NT2/D1 (cell line): ENCODE measurements around the gene GALNT18.

Source experiments
- SUZ12 ChIP-seq: IDR thresholded peaks from 2 replicates; pipeline ENCODE4 v1.6.1; 2011; ENCODE audit not compliant: insufficient read length, insufficient read depth; ENCODE audit errors: extremely low read depth
- YY1 ChIP-seq: IDR thresholded peaks from 2 replicates; pipeline ENCODE4 v1.6.1; 2011; ENCODE audit not compliant: insufficient read length, insufficient read depth
- ZNF274 ChIP-seq: IDR thresholded peaks from 2 replicates; pipeline ENCODE4 v1.6.1; 2011; ENCODE audit warnings: mild to moderate bottlenecking, low read depth, low read length

DNA sequence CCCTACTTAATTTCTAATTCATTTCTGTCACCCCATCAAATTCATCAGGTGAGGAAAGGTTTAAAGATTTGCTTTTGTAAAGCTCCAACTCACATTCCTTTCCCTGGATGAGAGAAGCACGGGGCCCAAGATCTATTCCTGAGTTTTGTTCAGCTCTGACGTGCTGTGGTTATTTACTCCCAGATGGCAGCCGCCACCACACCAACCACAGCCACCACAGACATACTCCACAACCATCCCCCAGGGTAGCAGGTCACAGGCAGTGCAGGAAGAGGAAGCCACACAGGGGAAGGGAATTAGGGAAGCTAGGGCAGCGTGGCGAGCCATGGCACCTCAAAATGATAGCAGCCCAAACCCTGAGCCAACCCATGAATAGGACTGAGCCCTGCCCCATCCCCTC, 205.3 kb downstream of the GALNT18 start:
- TF ChIP-seq YY1 (no peak), ZNF274 (no peak), SUZ12 (no peak)
